ACHN (cell line): Measurements from ENCODE around the gene GRID1.
"Not testable (repeated sequence)": the region's sequence is repeated elsewhere in the genome, so short reads cannot be mapped to it uniquely, and the experiment has no call there.

Experiments used
- DNase-seq: peaks from one replicate; pipeline ENCODE4 v3.0.0-alpha.2; 2015
- in situ Hi-C: cut with HindIII; loops from 2 replicates; pipeline ENCODE4 v1.10.0; 2017; ENCODE audit warnings: low sequenced_read_pairs, low pct_ligation_motif_present, low pct_unique_long_range_greater_than_20kb

Gene GRID1

DNA sequence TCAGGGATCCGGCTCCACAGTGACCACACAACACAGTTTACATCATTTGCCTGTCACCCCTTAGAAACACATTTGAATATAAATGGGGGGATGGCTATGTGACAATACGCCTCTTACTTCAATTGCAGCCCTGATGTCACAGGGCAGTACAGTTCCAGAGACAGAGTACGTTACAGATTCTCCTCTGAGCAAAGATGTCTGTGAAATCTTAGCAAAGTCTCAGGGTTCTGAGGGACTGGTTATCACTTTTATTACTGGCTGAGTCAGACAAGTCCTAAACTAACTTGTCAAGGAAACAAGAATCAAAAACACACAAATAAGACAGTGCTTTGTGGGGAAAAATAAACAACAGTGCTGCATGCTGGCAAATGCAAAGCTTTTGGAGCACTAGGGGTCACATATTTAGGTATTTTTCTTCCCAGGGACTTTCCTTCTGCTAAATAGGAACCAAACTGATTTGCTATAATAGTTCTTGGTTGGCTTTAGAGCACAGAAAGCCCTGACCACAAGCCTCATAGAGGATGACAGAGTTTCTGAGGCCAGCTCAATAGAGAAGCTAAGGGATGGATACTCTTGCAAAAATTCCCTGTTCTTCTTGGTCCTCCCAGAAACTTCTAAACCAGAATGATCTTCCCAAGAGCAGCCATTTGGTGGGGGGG, 501.6 kb downstream of the GRID1 start:
- DNase-seq = no peak
- in situ Hi-C loops = no loop called here

- DNase-seq = no peak
- in situ Hi-C loops = no loop called here
Measured at GRCh38 chr10:85864173-85864549, 502.4 kb downstream of the GRID1 start.

DNA sequence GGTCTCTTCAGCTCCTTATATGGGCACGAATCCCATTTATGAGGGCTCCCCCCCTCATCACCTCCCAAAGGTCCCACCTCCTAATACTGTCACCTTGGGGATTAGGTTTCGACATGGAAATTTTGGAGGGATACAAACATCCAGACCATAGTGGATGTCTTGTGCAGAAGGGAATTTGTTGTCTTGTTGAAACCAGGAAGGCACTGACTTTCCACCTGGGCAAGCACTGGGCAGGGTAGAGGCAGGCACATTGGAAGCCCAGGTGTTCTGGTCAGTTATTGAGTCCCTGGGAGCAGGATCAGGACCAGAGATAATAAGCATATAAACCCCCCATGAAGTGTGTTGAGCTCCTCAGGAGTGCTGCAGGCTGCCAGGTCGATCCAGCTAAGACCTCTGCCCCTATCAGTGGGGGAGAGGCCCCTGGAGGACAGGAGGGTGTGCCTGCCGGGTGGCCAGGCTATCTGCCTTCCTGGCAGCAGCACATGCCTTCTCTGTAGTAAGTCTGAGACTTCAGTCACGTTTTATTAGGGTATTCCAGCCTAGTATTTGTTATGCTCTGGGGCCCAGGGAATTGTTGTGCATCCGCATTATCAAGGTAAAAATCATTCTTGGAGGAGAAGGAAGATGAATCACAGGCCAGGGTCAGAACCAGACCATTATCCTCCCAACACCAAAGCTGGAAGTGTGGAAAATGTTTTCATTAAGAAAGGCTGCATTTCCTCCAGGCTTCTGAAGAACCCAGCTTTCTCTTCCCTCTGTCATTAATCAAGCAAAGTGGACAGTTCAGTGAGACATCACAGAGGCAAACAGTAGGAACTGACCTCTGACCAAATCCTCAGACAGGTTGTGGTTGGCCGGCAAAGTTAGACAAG, 503.1 kb downstream of the GRID1 start:
- no peak for DNase-seq
- in situ Hi-C loops = no loop called here

DNA sequence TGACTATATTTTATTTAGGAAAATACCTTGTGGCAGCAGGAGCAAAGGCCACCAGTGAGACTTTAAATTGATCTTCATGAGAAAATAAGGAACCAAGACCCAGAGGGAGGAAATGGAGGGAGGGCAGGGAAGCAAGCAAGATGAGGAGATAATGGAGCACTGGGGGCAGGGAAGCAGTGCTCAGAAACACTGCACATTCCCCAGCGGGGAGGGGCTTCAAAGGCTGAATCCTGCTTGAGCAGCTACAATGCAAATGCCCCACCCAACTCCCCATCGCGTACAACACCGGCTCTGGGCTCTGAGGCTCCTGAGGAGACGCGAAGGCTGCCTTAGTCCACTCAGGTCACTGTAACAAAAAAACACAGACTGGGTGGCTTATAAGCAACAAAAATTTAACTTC, 503.8 kb downstream of the GRID1 start:
- in situ Hi-C loops = no loop called here
- DNase-seq = no peak

- in situ Hi-C loops = no loop called here
- DNase-seq = no peak
Measured at GRCh38 chr10:85861513-85862197, 504.9 kb downstream of the GRID1 start.

GRCh38 chr10:85859859-85860258, 506.7 kb downstream of the GRID1 start:
- DNase-seq = no peak
- in situ Hi-C loops = no loop called here

DNA sequence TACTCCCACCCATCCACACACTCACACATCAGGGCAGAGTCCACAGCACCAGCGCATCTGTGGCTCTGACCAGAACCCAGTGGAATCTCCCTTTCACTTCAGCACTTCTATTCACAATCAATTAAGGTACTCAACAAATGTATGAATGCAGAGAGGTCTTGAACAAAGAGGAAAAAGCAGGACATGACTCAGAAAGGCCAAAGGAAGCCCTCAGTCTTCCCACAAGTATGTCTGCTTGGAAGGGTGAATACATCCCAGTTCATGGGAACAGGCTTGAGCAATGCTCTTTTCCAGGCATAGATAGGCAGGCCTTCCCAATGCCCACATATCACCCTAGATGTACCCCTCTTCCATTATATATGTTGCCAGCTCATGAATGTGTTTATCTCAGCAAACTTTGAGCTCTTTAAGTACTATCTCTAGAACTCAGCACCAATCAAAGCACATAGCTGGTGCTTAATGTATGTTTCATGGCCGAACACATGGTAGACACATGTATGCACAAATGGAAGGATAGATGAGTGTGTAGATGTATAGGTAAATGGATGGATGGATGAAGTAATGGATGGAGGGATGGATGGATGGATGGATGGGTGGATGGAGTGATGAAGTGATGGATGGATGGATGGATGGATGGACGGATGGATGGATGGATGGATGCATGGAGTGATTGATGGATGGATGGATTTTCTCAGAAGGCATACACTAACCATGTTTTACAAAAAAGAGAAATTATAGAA, 507.6 kb downstream of the GRID1 start:
- in situ Hi-C loops = no loop called here
- no peak for DNase-seq

DNA sequence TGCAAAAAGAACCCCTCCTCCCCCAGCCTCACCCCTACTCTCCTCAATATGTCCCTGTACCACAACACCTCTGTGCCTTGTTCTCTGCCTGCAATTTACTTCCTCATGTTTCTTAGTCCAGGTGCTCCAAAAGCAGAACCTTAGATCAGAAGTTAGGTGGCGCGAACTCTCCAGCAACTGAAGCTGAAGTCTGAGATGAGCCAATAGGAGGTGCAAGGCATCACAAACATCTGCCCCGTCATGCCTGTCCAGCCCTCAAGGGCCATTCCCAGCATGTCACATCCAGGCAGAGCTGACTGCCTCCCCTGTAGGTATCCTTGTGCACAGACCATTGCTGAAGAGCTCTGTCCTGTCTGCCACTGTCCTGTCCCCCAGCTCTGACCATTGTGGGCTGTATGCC, 508.8 kb downstream of the GRID1 start:
- in situ Hi-C loops = no loop called here
- no peak for DNase-seq

DNA sequence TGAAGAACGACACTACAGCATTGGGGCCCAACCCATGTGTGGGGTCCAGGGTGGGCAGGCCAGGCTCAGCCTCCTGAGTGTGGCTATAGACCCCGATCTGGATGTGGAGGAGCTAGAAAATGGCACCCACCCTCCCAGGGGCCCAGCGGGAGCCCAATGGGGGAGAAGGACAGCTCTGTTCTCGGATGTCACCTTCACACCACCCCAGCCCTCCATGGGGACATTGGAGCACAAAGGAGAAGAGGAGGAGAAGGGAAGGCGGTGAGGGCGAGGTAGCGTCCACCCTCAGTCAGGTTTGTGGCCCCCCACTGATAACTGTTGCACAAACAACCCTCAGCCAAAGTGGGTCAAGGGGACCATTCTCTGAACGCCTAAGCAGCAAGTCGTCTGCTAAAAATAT, 509.3 kb downstream of the GRID1 start:
- in situ Hi-C loops = no loop called here

GRCh38 chr10:85851934-85852333, 514.7 kb downstream of the GRID1 start:
- in situ Hi-C loops = no loop called here

More for the DNA sequence above, 509.3 kb downstream of the GRID1 start:
- no peak for DNase-seq

GRCh38 chr10:85851325-85851724, 515.3 kb downstream of the GRID1 start:
- no peak for DNase-seq

More at GRCh38 chr10:85851934-85852333, 514.7 kb downstream of the GRID1 start:
- DNase-seq = no peak

DNA sequence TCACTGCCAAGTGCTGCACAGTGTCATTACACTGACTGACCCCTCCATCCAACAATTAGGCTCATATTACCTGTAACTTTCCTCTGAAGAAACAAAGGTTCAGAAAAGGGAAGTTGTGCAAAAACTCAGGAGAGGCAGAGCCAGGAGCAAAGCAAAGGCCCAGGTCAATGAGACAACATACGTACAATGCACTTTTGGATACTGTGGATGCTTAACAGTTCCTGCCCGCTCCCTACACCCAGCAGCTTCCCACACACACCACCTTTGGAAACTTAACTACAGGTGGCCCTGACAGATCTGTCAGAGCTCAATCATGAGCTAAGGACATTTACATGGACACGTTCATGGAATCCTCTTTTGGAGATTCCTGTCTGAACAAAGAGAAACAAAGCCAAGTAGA, 515.9 kb downstream of the GRID1 start:
- DNase-seq = no peak

More at GRCh38 chr10:85851325-85851724, 515.3 kb downstream of the GRID1 start:
- in situ Hi-C loops = no loop called here

DNA sequence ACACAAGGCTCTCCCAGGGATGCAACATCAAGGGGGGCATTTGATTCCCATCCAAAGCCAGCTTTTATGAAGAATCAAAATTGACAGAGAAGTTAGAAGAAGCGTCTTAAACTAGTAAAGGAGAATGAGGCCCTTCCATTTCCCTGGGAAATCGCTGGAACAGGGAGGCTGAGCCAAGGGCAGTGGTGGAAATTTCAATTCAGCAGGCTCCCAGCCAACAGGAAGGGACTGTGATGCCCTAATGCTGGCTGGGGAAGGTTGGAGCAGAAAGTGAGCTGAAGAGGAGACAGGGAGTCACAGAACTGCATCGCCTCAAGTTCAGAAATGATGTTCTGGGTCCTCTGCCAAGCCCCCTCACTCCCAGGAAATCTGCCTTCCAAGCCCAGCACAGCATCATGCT, 517.3 kb downstream of the GRID1 start:
- no peak for DNase-seq

More for the DNA sequence above, 515.9 kb downstream of the GRID1 start:
- in situ Hi-C loops = no loop called here

GRCh38 chr10:85848756-85849155, 517.8 kb downstream of the GRID1 start:
- DNase-seq = no peak
- in situ Hi-C loops = no loop called here

More for the DNA sequence above, 517.3 kb downstream of the GRID1 start:
- in situ Hi-C loops = no loop called here

DNA sequence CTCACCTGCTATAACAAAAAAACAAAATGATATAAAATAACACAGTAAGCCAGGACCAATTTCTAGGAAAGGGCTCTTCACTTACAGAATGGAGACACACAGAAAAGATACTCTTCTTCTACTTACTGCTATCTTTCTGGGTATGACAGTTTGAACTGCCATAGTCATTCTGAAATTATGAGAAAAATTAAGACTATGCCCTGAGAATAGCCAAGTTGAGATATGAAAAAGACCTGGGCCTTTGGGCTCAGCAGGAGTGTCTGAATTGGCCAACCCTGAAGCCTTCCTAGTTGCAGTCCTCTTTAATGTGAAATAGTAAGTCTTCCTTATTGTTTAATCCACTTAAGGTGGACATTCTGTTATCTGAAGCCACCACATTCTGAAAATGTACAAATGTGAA, 519.5 kb downstream of the GRID1 start:
- in situ Hi-C loops = no loop called here
- no peak for DNase-seq

DNA sequence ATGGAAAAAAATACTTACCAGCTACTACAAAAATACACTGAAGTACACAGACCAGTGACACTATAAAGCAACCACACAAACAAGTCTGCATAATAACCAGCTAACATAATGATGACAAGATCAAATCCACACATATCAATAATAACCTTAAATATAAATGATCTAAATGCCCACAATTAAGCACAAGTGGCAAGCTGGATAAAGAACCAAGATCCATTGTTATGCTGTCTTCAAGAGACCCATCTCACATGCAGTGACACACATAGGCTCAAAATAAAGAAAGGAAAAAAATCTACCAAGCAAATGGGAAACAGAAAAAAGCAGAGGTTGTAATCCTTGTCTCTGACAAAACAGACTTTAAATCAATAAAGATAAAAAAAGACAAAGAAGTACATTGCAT, 527.9 kb downstream of the GRID1 start:
- DNase-seq, in situ Hi-C loops: not testable (repeated sequence)

- DNase-seq = no peak
- in situ Hi-C loops = no loop called here
Measured at GRCh38 chr10:85832988-85833387, 533.6 kb downstream of the GRID1 start.

DNA sequence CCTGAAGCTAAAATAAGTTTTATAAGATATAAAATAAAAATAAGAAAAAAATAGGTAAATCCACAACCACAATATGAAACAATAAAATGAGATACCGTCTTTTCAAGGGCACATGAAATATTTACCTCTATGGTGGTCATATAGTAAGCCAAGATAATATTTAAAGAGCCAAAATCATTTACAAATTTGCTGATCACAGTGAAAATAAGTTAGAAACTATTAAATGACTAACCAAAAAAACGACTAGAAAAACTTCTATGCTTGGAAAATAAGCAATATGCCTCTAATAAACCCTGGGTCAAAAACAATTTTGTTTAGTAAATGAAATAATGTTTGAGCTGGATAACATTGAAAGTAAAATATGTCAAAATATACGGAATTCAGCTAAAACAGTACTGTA, 535.2 kb downstream of the GRID1 start:
- in situ Hi-C loops = no loop called here
- no peak for DNase-seq

GRCh38 chr10:85826377-85826776, 540.2 kb downstream of the GRID1 start:
- no peak for DNase-seq
- in situ Hi-C loops = no loop called here
